Hepatocyte (in vitro differentiated cells): ENCODE data around the gene SHROOM1. TPM values are rescaled to one million over a fixed set of nuclear protein-coding genes. Genes with fewer than 3 reads are reported as not detected.

Source experiments
- DNase-seq: peaks from one replicate; pipeline ENCODE4 v3.0.0-alpha.2; 2016; ENCODE audit warnings: low spot score
- H2AFZ ChIP-seq: fragments of 200-600 bp; sonication (generic); 2 replicates; pipeline ENCODE4 v1.6.0; 2016; ENCODE audit warnings: antibody characterized with exemption, mild to moderate bottlenecking
- H3K27ac ChIP-seq: fragments of 200-600 bp; sonication (generic); 2 replicates; pipeline ENCODE4 v1.5.1; 2016; ENCODE audit warnings: mild to moderate bottlenecking
- H3K27me3 ChIP-seq: fragments of 200-600 bp; sonication (generic); 2 replicates; pipeline ENCODE4 v1.6.1; 2016
- H3K36me3 ChIP-seq: fragments of 200-600 bp; sonication (generic); replicated peaks from 2 replicates; pipeline ENCODE4 v1.5.1; 2016; ENCODE audit warnings: low read depth; ENCODE audit not compliant: insufficient read depth
- H3K4me1 ChIP-seq: fragments of 200-600 bp; sonication (generic); 2 replicates; pipeline ENCODE4 v1.5.1; 2016; ENCODE audit warnings: mild to moderate bottlenecking, moderate library complexity; ENCODE audit not compliant: insufficient read depth
- H3K4me2 ChIP-seq: fragments of 200-600 bp; sonication (generic); 2 replicates; pipeline ENCODE4 v1.6.0; 2016
- H3K4me3 ChIP-seq: fragments of 200-600 bp; sonication (generic); 2 replicates; pipeline ENCODE4 v1.5.1; 2016; ENCODE audit warnings: mild to moderate bottlenecking
- H3K79me2 ChIP-seq: fragments of 200-600 bp; sonication (generic); 2 replicates; pipeline ENCODE4 v1.6.0; 2017; ENCODE audit warnings: mild to moderate bottlenecking
- H3K9me2 ChIP-seq: fragments of 200-600 bp; sonication (generic); replicated peaks from 2 replicates; pipeline ENCODE4 v1.6.0; 2017; ENCODE audit warnings: mild to moderate bottlenecking; ENCODE audit not compliant: insufficient read depth
- H3K9me3 ChIP-seq: fragments of 200-600 bp; sonication (generic); 2 replicates; pipeline ENCODE4 v1.5.1; 2016; ENCODE audit warnings: low read depth, mild to moderate bottlenecking
- H4K20me1 ChIP-seq: fragments of 200-600 bp; sonication (generic); 2 replicates; pipeline ENCODE4 v1.6.0; 2016; ENCODE audit warnings: mild to moderate bottlenecking; ENCODE audit not compliant: insufficient read depth, poor library complexity, severe bottlenecking
- CTCF ChIP-seq: fragments of 200-600 bp; sonication (generic); IDR thresholded peaks from 2 replicates; pipeline ENCODE4 v1.5.1; 2016; ENCODE audit warnings: antibody characterized with exemption, mild to moderate bottlenecking; ENCODE audit not compliant: poor library complexity
- EZH2 ChIP-seq: fragments of 200-600 bp; sonication (generic); IDR thresholded peaks from 2 replicates; pipeline ENCODE4 v1.6.1; 2016; ENCODE audit warnings: antibody characterized with exemption, mild to moderate bottlenecking, borderline replicate concordance
- EZH2phosphoT487 ChIP-seq: fragments of 200-600 bp; sonication (generic); IDR thresholded peaks from one replicate; pipeline ENCODE4 v1.6.1; 2018; ENCODE audit warnings: antibody characterized with exemption, mild to moderate bottlenecking, low read depth, moderate library complexity; ENCODE audit not compliant: unreplicated experiment, severe bottlenecking
- WGBS: methylation state at CpG from one replicate; pipeline ENCODE4 v1.1.6; 2016; ENCODE audit warnings: low lambda C conversion rate; ENCODE audit errors: missing lambda C conversion rate; 5-methylcytosine and 5-hydroxymethylcytosine counted together
- polyA plus RNA-seq: library from polyadenylated mRNA; unstranded; fragments of >200 nt; fragmentation: Nextera tagmentation; extraction: Ambion mirVana; gene quantifications from 2 replicates; pipeline ENCODE4 v1.2.1, GENCODE V29; 2016
- small RNA-seq: library from RNA; depleted of rRNA; stranded (forward); fragments of <200 nt; gene quantifications from one replicate; pipeline ENCODE3, GENCODE V24; 2014
- total RNA-seq: library from RNA; depleted of rRNA; stranded (reverse); fragments of >200 nt; gene quantifications from 2 replicates; pipeline ENCODE4 v1.2.3, GENCODE V29; 2014

The SHROOM1 gene
- total and polyA plus RNA-seq, 2 experiments from 2014 or later, result 10.0 to 19.2 TPM

GRCh38 chr5:132772291-132773070, 58.0 kb downstream of the SHROOM1 start:
- no peak overlapping the region for H3K27ac ChIP-seq
- no peak overlapping the region for H2AFZ ChIP-seq
- DNase-seq, result no peak
- H3K9me2 ChIP-seq, result no peaks in the 10 kb centered on the region
- H3K36me3 ChIP-seq, result no peaks in the 10 kb centered on the region
- no peaks in the 10 kb centered on the region for H3K27me3 ChIP-seq
- peaks cover 9% of the 10 kb centered on the region for H4K20me1 ChIP-seq
- WGBS, result 88% methylated on average over 8 of the region's 8 CpGs
- H3K4me3 ChIP-seq, result no peak overlapping the region
- H3K79me2 ChIP-seq, result peaks cover 84% of the 10 kb centered on the region
- peaks cover 15% of the 10 kb centered on the region for H3K4me1 ChIP-seq
- TF ChIP-seq EZH2phosphoT487 (no peak), CTCF (no peak), EZH2 (no peak)
- H3K9me3 ChIP-seq, result no peaks in the 10 kb centered on the region
- no peak overlapping the region for H3K4me2 ChIP-seq

Small RNA genes within 50 kb of the gene (small RNA-seq; reads per million reads assigned to genes)
- not detected for gene RNA5SP192

Other genes starting within 250 kb of the SHROOM1 start
- not detected in 2 replicates for gene IL13, start 172.5 kb downstream of the SHROOM1 start, total RNA-seq
- gene IL13, start 172.5 kb downstream of the SHROOM1 start, polyA plus RNA-seq, result not detected in 2 replicates
- not detected in 2 replicates for gene IL4, start 156.7 kb downstream of the SHROOM1 start, total RNA-seq
- not detected in 2 replicates for gene IL4, start 156.7 kb downstream of the SHROOM1 start, polyA plus RNA-seq
- 7.0 and 9.2 TPM in 2 replicates for gene KIF3A, start 93.1 kb downstream of the SHROOM1 start, total RNA-seq
- gene KIF3A, start 93.1 kb downstream of the SHROOM1 start, polyA plus RNA-seq, result 12.6 and 13.7 TPM in 2 replicates
- 1.2 and 1.4 TPM in 2 replicates for gene CCNI2, start 83.2 kb downstream of the SHROOM1 start, total RNA-seq
- 1.8 and 4.6 TPM in 2 replicates for gene CCNI2, start 83.2 kb downstream of the SHROOM1 start, polyA plus RNA-seq
- gene SEPTIN8, start 53.4 kb downstream of the SHROOM1 start, total RNA-seq, result 41.9 and 46.9 TPM in 2 replicates
- gene SEPTIN8, start 53.4 kb downstream of the SHROOM1 start, polyA plus RNA-seq, result 17.6 and 18.7 TPM in 2 replicates
- 11.4 and 14.4 TPM in 2 replicates for gene SOWAHA, start 17.3 kb downstream of the SHROOM1 start, total RNA-seq
- 3.1 and 6.8 TPM in 2 replicates for gene SOWAHA, start 17.3 kb downstream of the SHROOM1 start, polyA plus RNA-seq
- gene GDF9, start 35.8 kb upstream of the SHROOM1 start, total RNA-seq, result 0.76 and 1.7 TPM in 2 replicates
- 2.2 and 4.1 TPM in 2 replicates for gene GDF9, start 35.8 kb upstream of the SHROOM1 start, polyA plus RNA-seq
- 146 and 174 TPM in 2 replicates for gene UQCRQ, start 36.0 kb upstream of the SHROOM1 start, total RNA-seq
- gene UQCRQ, start 36.0 kb upstream of the SHROOM1 start, polyA plus RNA-seq, result 1,138 and 1,156 TPM in 2 replicates
- 19.2 and 22.6 TPM in 2 replicates for gene LEAP2, start 43.0 kb upstream of the SHROOM1 start, total RNA-seq
- 30.5 and 36.3 TPM in 2 replicates for gene LEAP2, start 43.0 kb upstream of the SHROOM1 start, polyA plus RNA-seq
- 78.9 and 92.9 TPM in 2 replicates for gene AFF4, start 133.0 kb upstream of the SHROOM1 start, total RNA-seq
- 44.0 and 46.2 TPM in 2 replicates for gene AFF4, start 133.0 kb upstream of the SHROOM1 start, polyA plus RNA-seq
- 29.1 and 33.0 TPM in 2 replicates for gene ZCCHC10, start 195.9 kb upstream of the SHROOM1 start, total RNA-seq
- 29.4 and 30.7 TPM in 2 replicates for gene ZCCHC10, start 195.9 kb upstream of the SHROOM1 start, polyA plus RNA-seq
- gene HSPA4, start 221.4 kb upstream of the SHROOM1 start, total RNA-seq, result 110 and 122 TPM in 2 replicates
- 83.3 and 87.1 TPM in 2 replicates for gene HSPA4, start 221.4 kb upstream of the SHROOM1 start, polyA plus RNA-seq